ENCODE data around the gene SRSF1.
"Not testable (repeated sequence)": the region's sequence is repeated elsewhere in the genome, so short reads cannot be mapped to it uniquely, and the experiment has no call there.

Gene SRSF1, protein sequence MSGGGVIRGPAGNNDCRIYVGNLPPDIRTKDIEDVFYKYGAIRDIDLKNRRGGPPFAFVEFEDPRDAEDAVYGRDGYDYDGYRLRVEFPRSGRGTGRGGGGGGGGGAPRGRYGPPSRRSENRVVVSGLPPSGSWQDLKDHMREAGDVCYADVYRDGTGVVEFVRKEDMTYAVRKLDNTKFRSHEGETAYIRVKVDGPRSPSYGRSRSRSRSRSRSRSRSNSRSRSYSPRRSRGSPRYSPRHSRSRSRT

DNA sequence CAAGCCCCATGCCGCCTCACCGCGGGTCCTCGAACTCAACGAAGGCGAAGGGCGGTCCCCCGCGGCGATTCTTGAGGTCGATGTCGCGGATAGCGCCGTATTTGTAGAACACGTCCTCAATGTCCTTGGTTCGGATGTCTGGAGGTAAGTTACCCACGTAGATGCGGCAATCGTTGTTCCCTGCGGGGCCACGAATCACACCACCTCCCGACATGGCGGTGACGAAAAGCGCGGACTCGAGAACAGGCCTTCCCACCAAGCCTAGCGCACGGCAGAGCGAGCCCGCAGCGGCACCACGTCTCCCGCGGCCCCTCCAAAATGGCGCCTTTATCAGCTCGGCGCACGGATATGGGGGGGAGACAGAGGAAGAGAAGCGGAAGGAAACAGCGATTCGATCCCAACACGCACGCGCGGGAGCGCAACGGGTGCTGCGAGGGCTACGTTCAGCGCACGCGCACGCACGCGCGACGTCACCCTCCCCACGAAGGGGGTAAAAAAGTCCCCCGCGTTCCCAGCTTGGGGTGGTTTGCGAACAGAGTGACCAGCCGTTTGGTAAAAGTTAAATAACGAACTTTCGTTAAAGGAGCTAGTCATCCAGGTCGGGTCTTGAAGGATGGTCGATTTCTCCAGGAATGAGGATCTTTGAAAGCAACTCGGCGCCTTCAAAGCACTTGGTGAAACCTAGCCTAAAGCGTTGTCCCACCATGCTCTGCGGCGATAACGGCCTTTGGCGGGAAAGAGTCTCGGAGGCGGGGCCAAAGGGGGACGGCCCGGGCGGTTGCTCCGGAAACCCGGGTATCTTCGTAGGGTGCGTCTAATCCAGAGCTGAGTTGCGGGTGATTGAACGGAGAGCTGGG, at the start of gene SRSF1:
Gene SRSF1 (minus strand): TSS at position 323 of the 857 bp plus-strand sequence. CDS start 109 bp downstream, at position 214.
- in situ Hi-C loops (cut with MboI; ENCODE audit: low sequenced_read_pairs): loop anchor here (10.0 kb wide), 1 partner anchor 152 kb away; the partner anchor contains the start of gene MRPS23

DNA sequence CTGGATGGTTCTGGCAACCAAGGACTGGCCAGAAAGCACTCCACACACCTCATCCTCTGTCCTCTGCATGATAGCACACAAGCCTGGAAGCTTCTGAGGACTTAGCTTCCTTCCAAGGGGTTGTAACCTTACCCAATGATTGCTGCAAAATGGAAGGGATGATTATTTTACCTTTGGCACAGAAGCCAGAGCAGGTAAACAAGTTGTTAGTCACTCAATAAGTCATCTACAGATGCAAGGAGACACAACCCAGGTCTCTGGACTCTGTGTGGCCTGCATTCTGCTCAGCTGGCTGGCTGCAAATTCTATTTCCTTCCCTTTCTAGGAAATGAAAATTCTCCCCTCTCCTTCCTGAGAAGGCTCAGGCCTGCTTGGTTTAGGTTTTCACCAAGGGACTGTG, 49.4 kb upstream of the SRSF1 start:
- in situ Hi-C loops (cut with MboI; ENCODE audit: low sequenced_read_pairs): no loop called here

DNA sequence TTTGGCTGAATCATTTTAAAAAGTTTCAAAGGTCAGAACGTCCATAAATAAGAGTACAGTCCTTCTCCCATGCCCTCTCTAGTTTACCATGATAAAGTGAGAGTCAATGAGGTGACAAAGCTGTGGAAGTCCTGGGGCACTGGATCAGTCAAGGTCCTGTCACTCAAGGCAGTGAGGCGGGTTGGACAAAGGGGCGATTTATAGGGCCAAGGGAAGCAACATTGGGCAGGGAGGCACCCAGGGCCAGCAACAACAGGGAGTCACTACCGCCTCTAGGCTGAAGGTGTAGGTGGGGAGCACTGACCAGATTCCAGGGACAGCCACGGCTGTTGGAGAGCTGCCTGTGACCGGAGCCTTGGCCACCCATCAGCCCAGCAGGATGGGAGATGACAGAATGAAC, 47.6 kb upstream of the SRSF1 start:
- in situ Hi-C loops (cut with MboI; ENCODE audit: low sequenced_read_pairs): no loop called here

DNA sequence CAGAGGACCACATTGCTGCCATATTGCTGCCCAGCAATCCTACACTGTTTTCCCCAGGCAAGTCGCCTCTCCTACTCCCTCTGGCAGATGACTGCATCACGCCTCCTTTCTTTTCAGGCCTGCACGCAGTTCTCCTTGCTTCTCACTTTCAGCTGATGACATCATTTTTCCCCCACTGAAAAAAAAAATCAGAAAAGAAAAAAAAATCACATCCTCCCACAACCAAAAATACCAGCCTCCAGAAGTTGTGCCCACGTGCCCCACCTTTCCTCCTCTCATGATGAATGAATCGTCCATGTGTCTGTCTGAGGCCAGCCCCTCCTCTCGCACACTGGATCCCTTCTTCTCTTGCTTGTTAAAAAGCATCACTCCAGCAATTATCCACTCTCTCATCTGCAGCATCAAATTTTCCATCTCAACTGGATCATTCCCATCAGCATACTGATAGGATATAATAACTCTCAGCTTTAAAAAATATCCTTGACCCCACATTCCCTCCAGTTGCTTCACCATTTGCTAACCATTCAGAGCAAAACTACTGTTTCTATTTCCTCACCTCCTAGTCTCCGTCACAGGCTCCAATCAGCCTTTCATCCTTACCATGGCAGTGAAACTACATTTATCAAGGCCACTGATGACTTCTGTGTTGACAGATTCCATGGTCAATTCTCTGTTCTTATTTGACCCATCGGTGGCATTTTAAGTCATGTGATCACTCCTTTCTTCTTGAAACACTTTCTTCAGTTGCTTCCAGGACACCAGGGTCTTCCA, 46.1 kb upstream of the SRSF1 start:
- in situ Hi-C loops (cut with MboI; ENCODE audit: low sequenced_read_pairs): no loop called here

DNA sequence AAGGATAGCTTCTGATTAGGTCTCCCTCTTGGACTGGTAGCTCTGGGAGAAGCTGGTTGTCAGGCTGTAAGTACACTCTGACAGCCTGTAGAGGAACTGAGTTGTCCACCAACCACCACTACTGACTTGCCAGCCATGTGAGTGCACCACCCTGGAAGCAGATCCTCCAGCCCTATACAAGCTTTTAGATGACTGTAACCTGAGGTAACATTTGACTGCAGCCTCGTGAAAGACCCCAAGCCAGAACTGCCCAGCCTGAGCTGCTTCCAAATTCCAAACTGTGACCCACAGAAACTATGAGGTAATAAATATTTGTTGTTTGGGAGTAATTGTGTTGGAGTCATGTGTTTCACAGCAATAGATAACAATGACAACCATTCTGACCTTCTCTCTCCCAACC, 45.4 kb upstream of the SRSF1 start:
- in situ Hi-C loops (cut with MboI; ENCODE audit: low sequenced_read_pairs): no loop called here

DNA sequence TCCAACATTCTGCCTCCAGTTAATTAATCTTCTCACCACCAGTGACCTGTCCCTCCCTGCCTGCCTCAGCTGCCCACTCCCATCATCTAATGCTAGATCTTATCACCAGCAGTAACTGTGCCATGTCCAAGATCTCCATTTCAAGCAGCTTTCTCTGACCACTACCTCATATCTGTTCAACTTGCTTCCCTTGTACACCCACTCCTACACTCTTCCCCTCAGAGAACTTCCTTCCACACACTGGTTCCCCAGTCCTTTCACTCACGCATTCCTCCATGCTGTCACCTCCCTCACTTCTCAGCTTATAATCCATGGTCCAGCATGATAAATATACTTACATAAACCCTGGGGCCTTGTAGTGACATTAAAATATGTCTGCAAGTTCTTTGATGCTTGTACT, 44.4 kb upstream of the SRSF1 start:
- in situ Hi-C loops (cut with MboI; ENCODE audit: low sequenced_read_pairs): no loop called here

DNA sequence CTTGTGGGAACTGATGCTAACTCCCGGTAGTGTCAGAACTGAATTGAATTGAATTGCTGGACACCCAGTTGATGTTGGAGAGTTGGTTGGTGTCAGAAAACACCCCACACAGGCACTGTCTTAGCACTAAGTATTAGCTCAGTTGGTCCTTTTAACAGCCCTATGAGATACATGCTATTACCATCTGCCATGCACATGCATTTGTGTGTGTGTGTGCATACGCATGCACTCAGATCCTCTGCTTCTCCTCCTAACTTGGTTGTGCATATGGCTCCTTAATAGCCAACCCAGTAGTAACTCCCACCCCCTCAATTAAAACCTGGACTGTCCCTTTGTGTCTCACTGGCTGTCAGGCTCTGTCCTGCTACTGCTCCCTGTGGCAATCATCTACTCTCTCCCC, 43.9 kb upstream of the SRSF1 start:
- in situ Hi-C loops (cut with MboI; ENCODE audit: low sequenced_read_pairs): no loop called here

DNA sequence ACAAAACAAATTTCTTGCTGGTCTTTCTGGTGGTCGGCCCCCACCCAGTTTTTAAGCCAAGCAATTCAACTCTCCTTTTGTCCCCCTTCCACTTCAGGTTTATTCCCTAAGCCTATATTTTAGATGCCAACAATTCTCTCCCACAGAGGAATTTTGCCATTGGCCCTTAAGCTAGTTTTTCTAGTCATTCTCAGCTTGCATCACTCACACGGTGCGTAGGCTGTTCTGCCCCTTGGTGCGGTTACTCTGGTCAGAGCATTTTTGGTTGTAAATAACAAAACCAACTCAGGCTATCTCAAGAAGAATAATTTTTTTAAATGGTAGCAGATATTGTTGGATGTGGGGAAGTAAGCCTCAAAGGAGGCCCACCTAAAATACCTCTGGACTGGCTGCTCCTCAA, 42.5 kb upstream of the SRSF1 start:
- in situ Hi-C loops (cut with MboI; ENCODE audit: low sequenced_read_pairs): no loop called here

DNA sequence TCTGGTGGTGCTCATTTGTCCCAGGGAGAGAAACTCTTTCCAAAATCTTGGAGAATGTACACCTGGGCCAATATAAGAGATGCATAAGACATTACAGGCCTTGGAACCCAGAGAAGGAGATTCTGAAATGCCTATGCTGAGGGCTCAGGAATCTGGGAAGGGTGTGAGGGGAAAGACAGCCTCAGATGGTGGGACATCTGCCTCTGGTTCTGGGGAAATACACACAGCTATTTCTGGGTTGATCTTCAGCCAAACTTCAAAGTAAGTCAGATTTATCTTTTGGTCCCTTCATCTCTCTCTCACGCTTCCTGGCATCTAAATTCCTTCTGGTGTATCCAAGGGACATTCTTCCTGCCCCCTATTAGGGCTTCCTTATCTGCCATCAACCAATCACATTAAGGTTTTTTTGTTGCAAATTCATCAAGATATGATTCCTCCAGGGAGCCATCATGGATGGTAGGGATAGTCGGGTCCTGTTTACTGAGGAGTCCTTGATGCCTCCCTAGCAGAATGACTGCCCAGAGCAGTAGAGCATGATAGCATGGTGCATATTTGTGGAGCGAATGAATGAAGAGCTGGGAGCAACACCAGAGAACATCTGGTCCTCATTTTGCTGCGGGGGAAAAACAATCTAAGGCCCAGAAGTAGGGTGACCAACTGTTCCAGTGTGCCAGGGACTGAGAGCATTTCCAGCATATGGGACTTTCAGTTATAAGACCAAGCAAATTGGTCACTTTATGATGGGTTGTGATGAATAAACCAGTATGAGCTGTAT, 40.5 kb upstream of the SRSF1 start:
- in situ Hi-C loops (cut with MboI; ENCODE audit: low sequenced_read_pairs): no loop called here

DNA sequence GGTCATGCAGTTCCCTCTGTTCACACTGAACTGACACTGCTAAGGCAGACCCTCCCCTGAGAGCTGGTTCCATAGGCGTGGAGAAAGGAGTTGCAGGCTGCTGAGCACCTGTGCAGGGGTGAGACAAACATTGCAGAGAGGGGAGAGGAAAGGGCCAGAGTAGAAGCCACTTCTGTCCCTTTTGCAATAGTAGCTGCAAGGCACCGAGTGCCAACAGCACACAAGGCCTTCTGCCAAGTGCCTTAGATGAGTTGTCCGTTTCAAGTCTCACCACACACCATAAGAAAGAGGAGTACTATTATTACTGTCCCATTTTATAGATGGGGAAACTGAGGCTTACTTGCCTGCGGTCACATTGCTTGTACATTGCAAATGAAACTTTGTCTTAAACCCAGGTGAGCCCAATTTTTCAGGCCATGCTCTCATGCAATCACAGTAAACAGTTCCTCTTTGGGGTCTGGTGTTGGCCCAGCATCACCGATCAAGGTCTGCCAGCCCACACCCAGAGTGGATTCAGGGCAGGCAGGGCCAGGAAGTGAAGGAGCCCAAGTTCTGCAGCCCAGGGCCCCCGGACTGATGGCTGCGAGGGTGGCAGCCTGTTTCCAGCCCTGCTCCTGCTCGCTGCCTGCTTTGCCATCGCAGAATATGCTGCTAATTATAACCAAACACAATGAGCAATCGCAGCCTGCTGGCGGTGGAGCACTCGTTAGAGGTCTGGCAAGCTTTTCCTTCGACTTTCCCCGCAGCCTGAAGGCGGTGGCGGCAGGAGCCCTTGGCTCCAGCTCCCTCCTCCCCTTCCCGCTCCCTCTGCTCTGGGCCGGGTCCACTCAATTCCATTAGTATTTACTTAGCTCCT, 39.4 kb upstream of the SRSF1 start:
- in situ Hi-C loops (cut with MboI; ENCODE audit: low sequenced_read_pairs): no loop called here

DNA sequence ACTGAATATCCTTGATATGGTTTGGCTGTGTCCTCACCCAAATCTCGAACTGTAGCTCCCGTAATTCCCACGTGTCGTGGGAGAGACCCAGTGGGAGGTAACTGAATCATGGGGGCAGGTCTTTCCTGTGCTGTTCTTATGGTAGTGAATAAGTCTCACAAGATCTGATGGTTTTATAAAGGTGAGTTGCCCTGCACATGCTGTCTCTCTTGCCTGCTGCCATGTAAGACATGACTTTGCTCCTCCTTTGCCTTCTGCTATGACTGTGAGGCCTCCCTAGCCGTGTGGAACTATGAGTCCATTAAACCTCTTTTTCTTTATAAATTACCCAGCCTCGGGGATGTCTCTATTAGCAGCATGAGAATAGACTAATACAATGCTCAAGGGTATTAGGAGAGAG, 37.2 kb upstream of the SRSF1 start:
- in situ Hi-C loops (cut with MboI; ENCODE audit: low sequenced_read_pairs): not testable (repeated sequence)

DNA sequence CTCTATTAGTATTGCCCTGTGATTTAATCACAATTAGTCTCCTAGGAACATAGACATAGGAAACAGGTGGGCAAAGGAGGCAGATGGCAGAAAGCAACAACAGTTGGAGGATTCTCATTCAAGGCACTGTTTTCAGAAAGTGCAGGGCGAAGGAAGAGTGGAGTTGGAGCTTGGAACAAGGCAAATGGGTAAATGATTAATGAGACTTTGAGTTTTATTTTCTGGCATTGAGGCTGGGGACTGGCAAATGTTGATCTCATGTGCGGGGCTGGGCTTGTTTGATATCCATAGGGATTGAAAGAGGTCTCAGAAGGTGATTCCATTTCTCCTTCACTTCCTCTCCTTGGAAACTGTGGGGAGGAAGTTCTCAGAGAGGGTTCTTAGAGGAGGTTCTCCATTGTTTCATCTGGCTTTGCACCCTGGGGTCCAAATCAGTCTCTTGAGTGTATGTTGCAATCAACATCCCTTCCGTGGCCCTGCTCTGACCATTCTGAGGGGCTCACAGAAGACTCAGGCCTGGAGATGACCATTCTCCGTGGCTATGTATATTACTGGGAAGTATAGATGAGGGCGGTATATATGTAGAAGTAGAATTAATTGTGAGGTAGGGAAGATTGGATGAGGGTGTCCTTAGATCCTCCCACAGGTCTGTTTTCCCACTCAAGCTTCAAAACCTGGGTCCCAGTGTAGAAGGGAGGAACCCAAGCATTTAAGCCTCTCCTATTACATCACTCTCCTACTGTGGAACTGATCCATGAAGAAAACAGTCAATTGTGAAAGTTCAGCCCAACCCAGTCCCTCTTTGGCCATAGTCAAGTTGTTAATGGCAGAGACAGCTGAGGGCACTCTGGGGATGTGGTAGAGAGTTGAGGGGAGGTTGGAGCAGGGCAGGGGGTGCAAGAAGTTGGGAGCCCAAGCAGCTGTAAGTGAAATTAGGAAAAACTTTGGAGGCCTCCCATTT, 36.5 kb upstream of the SRSF1 start:
- in situ Hi-C loops (cut with MboI; ENCODE audit: low sequenced_read_pairs): no loop called here

DNA sequence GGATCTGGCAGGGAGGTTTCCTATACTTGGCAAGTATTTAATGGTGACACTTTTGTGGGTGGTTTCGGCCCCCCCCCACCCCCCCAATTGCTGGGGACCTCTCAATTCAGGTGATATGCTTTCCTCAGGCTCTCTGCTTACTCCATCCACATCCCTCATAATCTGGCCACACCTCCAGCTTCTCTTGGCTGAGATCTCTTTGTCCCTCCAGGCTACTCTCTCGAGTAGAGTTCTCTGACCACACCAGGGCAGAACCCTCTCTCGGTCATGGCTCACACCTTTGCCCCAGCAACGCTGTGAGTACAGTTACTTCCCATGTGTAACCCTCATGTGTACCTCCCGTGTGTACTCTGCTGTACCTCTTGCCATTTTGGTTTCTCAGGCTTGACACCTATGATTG, 34.1 kb upstream of the SRSF1 start:
- in situ Hi-C loops (cut with MboI; ENCODE audit: low sequenced_read_pairs): no loop called here

DNA sequence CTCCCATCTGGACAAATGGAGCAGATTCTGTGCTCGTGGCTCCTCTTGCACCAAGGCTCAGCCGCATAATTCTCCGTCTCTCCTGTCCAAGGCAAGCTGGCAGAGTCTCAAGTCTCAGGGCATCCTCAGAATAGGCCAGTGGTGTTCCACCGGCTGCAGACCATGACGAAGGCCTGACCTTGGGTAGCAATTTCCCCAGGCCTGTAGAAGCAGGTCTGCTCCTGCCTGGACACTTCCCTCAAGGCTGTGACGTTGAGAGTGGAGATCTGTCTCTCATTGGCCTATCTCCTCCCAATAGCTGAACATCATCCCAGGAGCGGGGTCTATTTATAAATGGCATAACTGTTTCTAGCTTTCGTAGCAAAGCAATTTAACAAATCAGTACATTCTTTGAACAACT, 33.3 kb upstream of the SRSF1 start:
- in situ Hi-C loops (cut with MboI; ENCODE audit: low sequenced_read_pairs): no loop called here

DNA sequence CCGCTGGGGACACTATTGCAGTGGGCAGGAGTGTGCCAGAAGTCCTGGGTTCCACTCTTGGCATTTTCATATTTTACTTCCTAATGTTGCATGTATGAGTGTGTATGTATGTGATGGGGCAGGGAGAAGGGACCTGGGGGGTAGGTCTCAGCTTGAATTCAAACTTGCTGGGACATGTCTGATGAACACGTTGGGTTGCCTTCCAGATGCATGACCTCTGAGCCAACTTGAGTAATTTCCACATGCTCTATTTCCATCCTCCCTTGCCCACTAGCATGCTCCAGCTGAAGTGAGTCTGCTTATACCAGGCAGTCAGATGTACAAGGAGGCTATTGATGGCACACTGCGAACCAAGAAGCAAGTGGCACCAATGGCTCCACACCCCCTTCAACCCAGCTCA, 32.9 kb upstream of the SRSF1 start:
- in situ Hi-C loops (cut with MboI; ENCODE audit: low sequenced_read_pairs): no loop called here

DNA sequence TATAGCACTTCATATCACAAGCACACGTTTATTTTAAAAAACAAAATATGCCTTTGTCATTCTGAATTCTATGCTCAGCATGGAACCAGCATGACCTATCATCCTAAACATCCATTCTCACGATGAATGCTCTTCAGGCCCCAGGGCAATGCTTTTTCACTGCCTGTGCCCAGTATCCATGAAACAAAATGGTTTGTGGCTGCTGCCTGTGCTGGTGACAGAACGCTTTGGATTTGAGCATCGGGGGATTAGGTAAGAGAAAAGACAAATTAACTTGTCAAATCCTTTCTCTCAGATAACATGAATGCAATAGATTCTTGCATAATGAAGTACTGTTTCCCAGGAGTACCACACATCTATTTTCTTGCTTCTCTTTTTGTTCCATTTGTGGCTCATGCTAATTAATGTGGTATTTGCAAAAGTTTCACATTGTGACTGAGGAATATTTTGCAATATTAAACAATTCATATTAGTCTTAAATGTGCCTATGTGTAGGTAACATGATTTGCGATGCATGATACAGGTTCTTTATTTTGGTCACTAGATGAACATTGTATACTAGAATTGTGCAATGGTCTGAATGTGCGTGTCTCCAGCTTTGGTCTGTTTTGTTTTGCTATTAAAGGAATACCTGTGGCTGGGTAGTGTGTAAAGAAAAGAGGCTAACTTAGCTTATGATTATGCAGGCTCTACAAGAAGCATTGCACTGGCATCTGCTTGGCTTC, 25.8 kb upstream of the SRSF1 start:
- in situ Hi-C loops (cut with MboI; ENCODE audit: low sequenced_read_pairs): no loop called here

DNA sequence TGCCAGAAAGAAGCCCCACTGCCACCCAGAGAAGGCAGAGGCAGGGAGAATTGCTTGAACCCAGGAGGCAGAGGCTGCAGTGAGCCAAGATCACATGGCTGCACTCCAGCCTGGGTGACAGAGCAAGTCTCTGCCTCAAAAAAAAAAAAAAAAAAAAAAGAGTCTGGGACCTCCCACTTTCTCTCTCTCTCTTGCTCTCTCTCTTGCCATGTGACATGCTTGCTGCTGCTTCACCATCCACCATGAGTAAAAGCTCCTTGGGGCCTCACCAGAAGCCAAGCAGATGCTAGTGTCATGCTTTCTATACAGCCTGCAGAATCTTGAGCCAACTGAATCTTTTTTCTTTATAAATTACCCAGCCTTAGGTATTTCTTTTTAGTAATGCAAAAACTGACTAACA, 21.5 kb upstream of the SRSF1 start:
- in situ Hi-C loops (cut with MboI; ENCODE audit: low sequenced_read_pairs): no loop called here

DNA sequence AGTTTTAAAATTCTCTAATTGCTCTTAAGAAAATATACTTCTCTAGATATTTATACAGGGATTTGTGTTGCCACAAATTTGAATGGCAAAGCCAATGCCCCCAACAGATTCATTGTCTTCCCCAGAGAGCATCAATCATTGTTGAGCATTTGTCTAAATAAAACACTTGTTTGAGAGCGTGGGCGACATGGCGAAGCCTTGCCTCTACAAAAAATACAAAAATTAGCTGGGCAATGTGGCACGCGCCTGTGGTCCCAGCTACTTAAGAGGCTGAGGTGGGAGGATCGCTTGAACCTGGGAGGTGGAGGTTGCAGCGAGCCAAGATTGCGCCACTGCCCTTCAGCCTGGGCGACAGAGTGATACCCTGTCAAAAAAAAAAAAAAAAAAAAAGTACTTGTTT, 13.4 kb upstream of the SRSF1 start:
- in situ Hi-C loops (cut with MboI; ENCODE audit: low sequenced_read_pairs): no loop called here

Measured in HL-60/S4 treated with retinoic acid at 250 ng/mL for 4 days and 3 days (cell line).